NCI-H510A (cell line): ENCODE results near the gene KAT8.
"Not testable (repeated sequence)": the region's sequence is repeated elsewhere in the genome, so short reads cannot be mapped to it uniquely, and the experiment has no call there.

Experiments used
- DNase-seq: peaks from one replicate; lab custom pipeline; 2025; lab: John Stamatoyannopoulos, UW

KAT8 gene

DNA sequence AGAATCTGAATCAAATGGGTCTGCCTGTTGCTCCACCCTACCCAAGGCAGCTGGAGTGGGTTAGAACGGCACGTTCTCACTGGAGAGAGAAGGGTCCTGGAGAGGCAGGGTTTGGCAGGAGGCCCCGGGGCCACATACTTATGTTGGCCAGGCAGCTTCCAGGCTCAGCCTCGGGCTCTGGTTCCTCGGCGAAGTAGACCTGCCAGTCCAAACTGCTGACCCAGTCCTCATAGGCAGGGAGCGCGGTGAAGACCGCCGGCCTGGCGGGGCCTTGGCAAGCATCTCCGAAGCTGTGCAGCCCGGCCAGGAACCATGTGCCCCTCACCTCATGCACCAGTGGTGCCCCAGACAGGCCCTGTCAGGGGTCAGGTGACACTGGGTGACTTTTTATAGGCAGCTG is 33.5 kb upstream of the KAT8 start:
- DNase-seq: no peak

DNA sequence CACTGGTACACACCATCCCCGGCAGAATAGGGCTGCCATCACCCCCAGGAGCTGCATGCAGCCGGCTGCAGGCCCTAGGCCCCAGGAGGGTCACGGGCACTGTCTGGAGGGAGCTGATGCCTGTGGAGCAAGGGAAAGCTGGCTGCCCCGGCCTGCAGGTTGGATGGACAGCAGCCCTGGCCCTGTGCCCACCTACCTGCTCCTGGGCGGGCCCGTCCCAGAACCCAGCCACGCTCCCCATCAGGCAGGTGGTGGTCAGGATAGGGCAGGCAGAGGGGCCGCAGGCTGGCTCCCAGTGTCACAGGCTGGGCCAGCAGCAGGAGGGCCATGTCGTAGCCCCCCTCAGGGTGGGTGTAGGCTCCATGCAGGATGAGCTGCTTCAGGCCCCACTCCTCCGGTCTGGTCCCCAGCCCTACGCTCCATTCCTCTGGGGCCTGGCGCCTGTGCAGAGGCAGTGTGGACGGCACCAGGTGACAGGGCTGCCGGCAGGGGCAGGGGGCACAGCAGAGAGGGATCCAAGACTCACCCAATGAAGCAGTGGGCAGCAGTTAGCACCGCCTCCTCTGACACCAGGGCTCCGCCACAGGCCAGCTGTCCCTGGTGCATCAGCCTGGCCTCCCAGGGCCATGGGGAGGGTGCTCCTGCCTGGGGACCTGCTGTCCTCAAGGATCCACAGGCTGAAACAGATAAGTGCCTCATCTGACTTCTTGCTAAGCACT is 32.7 kb upstream of the KAT8 start:
- DNase-seq: no peak

DNA sequence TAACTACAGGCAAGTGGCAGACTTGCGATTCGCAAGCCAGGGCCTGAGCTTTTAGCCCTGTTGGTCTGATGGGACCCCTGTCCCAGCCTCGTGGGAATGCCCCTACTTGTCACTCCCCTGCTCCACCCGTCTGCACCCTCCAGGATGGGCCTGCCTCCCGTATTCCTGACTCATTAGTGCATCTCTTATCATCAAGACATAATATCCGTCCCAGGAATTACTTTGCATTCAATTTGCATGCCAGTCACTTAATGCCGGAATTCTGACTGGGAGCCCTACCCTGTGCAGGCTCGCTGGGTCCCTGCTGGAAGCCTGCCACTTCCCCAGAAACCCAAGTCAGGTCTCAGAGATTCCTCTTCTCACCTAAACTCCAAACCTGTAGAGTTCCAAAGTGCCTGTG is 32.1 kb upstream of the KAT8 start:
- no peak for DNase-seq

DNA sequence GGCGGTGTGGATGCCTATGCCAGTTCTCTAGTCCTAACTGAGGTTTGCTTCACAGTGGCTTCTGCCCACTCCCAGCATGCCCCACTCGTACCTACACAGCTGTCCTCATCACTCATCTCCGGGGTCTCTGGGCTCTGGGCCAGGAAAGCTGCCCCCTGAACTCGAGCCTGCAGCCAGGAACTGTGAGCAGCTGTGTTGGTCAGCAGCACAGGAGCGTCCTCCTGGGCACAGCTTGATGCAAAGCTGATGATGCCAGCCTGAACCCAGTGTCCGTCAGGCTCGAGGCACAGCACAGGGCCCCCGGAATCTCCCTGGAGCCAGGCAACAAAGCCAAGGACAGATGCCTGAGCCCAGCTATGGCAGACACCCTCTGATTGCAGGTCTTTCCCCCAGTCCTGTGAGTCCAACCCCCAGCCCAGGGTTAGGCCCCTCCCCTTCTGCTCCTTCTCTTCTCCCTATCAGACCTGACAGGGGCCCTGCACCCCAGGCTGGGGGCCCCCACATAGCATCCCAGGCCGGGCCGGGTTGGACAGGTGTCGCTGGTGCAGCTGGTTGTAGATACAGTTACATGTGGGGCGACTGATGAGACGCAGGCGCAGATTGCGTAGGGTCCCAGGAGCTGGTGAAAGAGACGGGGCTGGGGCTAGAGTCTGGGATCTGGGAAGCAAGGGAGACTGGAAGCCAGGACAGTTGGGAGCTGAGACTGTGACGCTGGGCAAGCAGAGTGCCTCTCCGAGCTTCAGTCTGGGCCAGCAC is 31.4 kb upstream of the KAT8 start:
- DNase-seq: no peak

DNA sequence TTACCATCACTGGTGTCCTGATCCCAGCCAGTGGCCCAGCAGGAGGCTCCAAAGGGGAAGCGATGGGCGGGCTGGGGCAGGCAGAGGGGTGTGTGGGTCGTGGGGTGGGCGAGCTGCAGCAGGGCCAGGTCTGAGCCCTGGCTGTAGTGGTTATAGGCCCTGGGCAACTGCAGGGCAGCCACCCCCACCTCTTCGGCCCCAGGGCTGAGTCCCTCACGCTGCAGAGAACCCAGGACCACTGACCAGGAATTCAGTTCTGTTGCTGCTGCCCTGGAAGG is 30.9 kb upstream of the KAT8 start:
- DNase-seq: no peak

DNA sequence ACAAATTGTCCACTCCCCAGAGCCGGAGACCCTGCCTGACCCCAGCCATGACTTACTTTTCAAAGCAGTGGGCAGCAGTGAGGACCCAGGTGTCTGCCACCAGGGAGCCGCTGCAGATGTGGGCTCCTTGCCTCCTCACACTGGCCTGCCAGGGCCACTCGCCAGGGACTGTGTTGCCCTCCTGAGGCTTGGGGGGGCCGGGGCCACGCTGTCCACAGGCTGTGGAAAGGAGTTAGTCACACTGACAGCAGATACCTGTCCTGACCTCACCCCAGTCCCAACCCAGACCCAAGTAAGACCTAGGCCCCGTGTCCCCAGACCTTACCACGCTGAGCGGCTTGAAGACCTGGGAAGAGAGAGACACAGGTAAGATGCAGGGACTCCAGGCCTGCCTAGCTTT is 30.0 kb upstream of the KAT8 start:
- no peak for DNase-seq

DNA sequence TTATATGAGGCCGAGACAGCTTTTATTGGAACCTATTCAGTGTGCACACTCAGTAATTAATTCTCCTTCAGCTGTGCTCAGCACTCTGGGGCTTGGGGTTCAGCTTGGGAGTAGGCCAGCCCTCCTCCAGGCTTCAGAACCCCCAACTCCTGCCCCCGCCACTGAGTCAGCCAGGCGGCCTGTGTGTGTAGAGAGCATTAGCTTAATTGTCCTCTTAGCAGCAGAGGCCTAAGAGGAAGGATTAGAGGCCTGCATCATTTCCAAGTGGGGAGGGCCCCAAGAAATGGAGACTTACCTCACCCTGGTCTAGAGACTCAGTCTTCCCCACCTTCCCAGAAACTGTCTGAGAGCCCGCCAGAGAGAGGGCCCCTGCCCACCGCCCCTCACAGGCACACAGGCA is 29.5 kb upstream of the KAT8 start:
- DNase-seq: no peak

DNA sequence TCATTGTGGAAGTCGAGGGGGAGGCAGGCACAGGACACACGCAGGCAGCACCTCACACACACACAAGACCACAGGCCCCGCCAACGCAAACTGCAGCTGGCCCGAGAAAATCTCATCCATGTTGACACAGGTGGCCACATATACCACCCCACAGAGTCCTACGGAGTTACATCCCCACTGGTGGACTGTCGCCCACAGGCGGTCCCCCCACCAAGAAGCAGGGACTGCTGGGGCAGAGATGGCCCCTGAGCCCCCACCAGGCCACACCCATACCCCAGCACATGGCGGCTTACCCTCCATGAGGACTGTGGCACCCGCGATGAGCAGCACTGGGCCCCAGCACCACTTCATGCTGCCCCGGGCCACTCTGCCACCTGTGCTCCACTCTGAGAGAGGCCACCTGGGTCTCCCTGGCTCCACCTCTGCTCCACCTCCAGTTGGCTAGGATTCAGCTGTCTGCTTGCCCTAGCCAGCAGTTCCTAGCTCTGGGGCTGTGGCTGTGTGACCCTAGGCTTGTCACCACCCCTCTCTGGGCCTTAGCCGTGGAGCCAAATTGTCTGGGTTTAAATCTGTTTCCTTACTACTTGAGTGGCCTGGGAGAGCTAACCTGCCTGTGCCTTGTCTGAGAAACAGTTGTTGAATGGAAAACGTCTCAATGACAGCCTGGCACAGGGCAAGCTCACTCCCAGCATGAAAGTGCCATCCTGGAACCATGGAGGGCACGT is 28.8 kb upstream of the KAT8 start, which contains the start of gene PRSS53:
TSS of gene PRSS53 (minus strand) at position 485 of the 725 bp plus-strand sequence. CDS start at position 351, 134 bp downstream.
- no peak for DNase-seq

DNA sequence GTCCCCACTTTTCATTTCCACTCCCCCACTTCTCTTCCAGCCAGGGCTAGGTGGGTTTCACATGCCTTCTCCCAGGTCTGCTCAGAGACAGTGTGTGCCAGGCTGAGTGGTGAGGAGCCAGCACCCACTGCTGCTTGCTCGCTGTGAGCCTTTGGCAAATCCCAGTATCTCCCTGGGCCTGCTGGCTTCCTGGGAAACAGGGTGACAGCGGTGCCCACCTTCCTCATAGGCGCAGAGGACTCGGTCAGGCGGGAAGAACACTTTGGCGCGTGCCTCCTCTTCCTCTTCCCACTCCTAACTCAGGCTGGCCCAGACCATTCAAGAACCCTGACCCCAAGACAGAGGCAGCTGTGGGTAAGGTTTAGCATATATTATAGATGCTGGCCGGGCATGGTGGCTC is 28.3 kb upstream of the KAT8 start:
- no peak for DNase-seq

DNA sequence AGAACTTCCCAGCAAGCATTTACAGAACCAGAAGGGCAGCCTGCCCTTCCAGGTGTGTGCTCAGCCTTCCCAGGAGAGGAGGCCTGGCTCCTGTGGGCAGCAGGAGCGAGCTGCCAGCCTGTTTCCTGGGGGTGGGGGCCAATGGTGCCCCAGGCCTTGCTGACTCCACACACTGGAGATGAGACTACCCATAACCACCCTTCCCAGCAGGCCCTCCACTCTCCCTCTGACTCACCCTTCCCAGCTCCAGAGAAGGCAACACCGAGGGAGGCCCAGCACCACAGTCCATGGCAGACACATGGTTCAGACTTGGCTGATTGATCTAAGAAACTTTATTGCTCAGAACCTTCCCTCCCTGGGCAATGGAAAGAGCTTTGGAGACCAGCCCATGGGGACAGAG is 26.9 kb upstream of the KAT8 start:
- no peak for DNase-seq

DNA sequence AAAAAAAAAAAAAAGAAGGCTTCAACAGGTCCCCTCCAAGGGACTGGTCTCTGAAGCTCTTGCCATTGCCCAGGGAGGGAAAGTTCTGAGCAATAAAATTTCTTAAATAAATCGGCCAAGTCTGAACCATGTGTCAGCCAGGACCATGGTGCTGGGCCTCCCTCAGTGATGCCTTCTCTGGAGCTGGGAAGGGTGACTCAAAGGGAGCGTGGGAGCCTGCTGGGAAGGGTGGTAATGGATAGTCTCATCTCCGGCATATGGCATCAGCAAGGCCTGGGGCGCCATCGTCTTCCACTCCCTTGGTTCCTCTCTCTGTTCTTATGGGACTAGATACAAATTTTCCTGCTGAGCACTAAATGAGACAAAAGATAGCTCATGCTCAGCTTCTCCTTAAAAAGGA is 25.1 kb upstream of the KAT8 start:
- DNase-seq: no peak

DNA sequence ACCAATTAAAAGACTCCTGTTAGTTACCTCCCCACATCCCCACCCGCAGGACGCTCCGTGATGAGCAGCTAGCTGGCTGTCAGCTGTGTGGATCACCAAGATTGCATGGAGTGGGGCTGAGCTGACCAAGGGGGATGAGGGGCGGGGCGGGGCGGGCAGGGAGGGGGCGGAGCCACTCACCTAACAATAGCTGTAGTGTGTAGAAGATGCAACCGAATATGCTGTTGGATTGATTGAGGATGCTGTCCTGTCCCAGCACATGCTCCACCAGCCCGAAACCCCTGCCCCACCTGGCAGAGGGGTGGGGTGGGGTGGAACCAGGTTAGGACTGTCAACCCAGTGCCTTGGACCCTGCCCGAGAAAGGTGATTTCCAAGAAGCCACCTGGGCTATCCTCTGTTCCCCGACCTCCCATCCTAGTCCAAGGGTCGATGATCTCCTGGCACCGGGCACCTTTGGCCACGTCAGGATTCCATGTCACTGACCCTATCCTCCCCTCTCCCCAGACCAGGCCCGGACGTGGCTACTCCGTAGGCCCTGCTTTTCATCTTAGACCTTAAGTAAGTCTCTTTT is 24.2 kb upstream of the KAT8 start:
- DNase-seq: no peak

DNA sequence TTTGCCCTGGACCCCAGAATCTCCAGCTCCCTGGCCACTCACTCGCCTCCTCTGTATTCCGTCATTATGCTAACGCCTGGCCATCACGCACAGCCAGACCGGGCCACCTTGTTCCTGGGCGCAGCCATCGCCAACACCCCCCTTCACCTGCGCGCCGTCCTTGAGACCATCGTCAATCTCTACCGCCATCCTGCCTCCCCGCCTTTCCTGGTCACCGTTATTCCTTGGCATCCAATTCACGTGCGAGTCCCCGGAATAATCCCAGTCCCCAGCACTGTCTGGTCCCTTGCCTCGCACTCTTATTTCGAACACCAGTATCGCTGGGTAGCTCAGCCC is 23.4 kb upstream of the KAT8 start:
- DNase-seq: no peak

DNA sequence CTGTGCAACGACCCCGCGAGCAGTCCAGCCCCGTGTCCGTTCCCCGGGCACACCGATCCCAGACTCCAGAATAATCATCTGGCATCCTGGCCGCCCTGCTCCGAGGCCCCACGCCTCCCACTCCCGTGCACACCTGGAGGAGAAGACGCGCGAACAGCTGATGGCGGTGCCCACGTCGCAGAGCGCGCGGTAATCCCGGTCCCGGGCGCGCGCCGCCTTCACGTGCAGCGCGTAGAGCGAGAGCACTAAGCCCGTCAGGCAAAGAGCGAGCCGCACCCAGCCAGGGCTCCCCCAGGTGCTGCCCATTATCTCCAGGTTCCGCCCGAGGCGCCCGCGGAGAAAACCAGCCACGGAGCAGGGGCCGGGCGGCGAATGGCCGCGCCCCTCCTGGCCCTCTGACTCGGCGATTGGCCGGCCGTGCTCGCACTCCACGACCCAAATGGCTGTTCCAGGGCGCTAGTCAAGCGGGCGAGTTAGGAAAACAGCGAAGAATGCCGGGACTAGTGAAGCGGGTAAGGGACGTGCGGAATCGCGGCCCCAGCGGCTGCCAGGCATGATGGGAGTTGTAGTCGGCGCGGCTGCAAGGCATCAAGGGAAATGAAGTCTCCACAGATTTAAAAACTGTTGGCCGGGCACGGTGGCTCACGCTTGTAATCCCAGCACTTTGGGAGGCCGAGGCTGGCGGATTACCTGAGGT is 22.9 kb upstream of the KAT8 start, which contains the start of gene VKORC1:
TSS of gene VKORC1 (minus strand) at position 374 of the 697 bp plus-strand sequence. CDS start at position 306, 68 bp downstream.
- DNase-seq: peak; percentile 98

DNA sequence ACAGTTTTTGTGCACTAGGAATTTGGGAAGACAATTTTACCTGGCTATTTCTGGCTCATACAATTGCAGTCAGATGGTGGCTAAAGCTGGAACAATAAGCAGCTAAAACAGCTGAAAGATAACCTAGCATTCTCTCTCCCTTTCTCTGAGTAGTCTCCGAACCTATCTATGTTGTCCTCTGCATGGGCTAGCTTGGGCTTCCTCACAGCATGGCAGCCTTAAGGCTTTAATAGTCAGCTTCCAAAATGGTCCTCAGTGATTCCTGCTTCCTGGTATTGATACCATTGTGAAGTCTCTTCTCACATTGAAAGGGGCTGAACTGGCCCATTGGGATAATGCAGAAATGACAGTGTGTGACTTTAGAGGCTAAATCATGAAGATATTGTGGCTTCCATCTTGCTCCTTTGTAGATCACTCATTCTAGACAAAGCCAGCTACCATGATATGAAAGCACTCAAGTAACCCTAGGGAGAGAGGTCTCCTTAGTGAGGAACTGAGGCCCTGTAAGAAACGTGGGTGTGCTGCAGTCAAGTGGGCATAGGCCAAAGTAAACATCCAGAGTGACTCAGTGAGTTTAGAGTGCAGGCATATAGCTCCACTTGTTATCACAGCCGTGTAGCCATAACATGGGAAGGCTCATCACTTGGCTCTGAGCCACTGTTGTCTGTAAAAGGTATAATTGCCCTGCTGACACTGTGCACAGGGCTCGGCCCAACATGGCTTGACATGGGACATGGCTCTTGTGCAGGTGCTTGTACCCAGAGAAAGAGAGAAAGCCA is 17.4 kb upstream of the KAT8 start:
- DNase-seq: no peak

DNA sequence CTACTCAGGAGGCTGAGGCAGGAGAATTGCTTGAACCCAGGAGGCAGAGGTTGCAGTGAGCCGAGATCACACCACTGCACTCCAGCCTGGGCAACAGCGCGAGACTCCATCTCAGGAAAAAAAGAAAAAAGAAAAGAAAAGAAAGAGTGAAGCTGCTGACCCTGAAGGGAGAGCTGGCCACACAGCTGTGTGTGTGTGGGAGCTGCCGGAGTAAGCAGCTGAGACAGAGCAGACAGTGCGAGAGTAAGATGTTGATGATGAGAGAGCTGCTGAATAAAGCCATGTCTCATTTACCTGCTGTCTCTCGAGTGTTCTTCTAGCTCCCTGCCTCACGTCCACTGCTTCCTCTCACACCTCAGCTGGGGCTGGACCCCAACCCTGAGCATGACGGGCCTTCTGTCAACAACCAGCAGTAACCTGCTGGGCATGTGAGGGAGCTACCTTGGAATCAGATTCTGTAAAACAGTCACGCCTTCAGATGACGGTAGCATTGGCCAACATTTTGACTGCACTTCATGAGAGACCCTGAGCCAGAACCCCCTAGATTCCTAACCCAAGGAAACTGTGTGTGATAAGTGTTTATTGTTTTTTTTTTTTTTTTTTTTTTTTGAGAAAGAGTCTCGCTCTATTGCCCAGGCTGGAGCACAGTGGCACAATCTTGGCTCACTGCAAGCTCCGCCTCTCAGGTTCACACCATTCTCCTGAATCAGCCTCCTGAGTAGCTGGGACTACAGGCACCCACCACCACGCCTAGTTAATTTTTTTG is 16.4 kb upstream of the KAT8 start:
- DNase-seq: not testable (repeated sequence)

DNA sequence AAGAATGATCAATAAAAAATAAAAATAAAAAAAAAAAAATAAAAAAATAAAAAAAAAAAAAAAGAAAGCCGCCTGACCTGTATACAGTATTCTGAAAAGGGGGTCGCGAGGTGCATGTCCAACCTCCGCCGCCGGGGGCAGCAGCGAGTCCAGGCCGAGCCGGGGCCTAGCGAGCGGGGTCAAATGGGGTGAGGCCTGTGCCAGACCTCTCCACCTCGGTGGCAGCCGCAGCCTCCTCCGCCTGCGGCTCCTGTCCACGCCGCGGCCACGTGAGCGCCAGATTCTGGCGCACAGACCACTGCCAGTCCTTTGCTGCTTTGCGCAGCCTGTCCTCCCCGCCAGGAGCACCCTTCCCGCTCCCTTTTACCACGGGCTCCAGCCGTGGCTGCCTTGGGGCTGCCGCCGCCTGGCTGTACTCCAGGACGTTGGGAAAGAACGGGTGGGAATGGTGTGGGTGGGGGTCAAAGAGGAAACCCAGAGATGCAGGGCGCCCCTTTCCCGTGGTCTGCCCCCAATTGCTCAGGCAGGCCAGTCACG is 11.7 kb upstream of the KAT8 start:
- no peak for DNase-seq

DNA sequence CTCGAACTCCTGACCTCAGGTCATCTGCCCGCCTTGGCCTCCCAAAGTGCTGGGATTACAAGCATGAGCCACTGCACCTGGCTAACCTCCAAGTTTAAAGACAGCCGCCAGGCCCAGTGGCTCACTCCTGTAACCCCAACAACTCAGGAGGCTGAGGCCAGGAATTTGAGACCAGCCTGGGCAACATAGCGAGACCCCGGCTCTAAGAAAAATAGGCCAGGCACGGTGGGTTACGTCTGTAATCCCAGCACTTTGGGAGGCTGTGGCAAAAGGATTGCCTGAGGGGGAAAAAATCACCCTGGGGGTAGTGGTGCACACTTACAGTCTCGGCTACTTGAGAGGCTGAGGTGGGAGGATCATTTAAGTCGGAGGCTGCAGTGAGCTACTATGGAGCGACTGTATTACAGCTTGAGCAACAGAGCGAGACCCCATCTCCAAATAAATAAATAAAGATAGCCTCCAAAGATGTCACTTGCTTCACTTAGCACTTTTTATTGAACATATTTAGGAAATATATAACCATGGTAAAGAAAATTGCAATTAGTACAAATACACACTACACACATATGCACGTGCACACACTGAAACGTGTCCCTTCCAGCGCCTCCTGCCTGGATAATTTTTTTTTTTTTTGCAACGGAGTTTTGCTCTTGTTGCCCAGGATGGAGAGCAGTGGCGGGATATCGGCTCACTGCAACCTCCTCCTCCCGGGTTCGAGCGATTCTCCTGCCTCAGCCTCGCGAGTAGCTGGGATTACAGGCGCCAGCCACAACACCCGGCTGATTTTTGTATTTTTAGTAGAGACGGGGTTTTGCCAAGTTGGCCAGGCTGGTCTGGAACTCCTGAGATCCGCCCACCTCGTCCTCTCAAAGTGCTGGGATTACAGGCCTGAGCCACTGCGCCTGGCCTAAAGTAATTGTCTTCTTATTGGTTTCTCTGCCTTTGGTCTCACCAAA is 10.7 kb upstream of the KAT8 start:
- DNase-seq: no peak

DNA sequence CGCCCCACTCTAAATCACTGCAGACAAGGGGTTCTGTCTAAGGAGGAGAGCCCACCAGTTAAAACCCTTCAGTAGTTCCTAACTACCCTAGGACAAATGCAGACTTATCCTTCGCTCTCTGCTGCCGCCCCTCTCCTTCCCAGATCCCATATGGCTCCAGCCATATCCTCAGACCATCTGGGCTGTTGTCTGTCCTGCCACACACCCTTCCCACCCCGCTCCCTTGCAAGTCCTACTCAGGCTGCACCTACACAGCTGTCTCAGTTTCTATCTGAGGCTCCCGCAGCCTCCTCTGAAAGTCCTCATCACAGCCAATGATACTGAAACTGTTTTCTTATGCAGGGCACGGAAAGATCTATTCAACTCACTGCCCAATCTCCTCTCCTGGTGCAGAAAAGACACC is 10.0 kb upstream of the KAT8 start:
- DNase-seq: no peak
